ENCODE measurements around the gene PRKCI.

DNA sequence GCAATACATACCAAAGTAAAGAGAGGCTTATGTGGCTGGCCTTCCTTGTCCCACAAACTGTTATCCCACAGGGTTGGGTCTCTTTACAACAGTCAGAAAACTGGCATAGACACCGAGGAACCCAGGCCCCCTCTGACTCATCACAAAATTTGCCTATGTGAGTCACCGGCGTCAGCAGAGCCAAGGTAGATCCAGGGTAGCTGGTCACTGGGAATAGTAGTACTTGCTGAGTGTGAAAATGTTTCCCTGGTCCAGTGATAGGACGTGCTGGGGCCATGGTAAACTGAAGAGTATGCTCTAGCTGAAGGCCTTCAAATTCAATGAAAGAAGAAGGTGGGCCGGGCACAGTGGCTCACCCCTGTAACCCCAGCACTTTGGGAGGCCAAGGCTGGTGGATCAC is 108.1 kb downstream of the PRKCI start:
- TF ChIP-seq, protein P1, sequence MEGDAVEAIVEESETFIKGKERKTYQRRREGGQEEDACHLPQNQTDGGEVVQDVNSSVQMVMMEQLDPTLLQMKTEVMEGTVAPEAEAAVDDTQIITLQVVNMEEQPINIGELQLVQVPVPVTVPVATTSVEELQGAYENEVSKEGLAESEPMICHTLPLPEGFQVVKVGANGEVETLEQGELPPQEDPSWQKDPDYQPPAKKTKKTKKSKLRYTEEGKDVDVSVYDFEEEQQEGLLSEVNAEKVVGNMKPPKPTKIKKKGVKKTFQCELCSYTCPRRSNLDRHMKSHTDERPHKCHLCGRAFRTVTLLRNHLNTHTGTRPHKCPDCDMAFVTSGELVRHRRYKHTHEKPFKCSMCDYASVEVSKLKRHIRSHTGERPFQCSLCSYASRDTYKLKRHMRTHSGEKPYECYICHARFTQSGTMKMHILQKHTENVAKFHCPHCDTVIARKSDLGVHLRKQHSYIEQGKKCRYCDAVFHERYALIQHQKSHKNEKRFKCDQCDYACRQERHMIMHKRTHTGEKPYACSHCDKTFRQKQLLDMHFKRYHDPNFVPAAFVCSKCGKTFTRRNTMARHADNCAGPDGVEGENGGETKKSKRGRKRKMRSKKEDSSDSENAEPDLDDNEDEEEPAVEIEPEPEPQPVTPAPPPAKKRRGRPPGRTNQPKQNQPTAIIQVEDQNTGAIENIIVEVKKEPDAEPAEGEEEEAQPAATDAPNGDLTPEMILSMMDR (IDR thresholded peaks at IDR 0.05): no peak
- TF ChIP-seq TCF7L2 (IDR thresholded peaks at IDR 0.05; ENCODE audit: low read depth, low read length) (no peak), POLR2AphosphoS5 (IDR thresholded peaks at IDR 0.05; ENCODE audit: low read depth, low read length) (no peak)
- TF ChIP-seq, protein P2, sequence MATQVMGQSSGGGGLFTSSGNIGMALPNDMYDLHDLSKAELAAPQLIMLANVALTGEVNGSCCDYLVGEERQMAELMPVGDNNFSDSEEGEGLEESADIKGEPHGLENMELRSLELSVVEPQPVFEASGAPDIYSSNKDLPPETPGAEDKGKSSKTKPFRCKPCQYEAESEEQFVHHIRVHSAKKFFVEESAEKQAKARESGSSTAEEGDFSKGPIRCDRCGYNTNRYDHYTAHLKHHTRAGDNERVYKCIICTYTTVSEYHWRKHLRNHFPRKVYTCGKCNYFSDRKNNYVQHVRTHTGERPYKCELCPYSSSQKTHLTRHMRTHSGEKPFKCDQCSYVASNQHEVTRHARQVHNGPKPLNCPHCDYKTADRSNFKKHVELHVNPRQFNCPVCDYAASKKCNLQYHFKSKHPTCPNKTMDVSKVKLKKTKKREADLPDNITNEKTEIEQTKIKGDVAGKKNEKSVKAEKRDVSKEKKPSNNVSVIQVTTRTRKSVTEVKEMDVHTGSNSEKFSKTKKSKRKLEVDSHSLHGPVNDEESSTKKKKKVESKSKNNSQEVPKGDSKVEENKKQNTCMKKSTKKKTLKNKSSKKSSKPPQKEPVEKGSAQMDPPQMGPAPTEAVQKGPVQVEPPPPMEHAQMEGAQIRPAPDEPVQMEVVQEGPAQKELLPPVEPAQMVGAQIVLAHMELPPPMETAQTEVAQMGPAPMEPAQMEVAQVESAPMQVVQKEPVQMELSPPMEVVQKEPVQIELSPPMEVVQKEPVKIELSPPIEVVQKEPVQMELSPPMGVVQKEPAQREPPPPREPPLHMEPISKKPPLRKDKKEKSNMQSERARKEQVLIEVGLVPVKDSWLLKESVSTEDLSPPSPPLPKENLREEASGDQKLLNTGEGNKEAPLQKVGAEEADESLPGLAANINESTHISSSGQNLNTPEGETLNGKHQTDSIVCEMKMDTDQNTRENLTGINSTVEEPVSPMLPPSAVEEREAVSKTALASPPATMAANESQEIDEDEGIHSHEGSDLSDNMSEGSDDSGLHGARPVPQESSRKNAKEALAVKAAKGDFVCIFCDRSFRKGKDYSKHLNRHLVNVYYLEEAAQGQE (IDR thresholded peaks at IDR 0.05; ENCODE audit: insufficient read depth in 1 of 2, low read depth in 2 of 2, low read length in 1 of 2): no peak
